IMR-90 (cell line): ENCODE results near the gene FKBP7. TPM values are rescaled to one million over a fixed set of nuclear protein-coding genes. Genes with fewer than 3 reads are reported as not detected.

Experiments
- ATAC-seq: fragments of 200-7000 bp; cut with Tn5 transposase; 2 replicates; pipeline ENCODE4 v1.9.1; 2020; ENCODE audit warnings: low read depth, mild to moderate bottlenecking, moderate library complexity
- BruUV-seq: library from RNA; stranded (reverse); fragments of 400-500 nt; replicated peaks from 2 replicates; lab custom pipeline; 2021; lab: Mats Ljungman, UMichigan
- CTCF ChIA-PET: fragments of 300-600 bp; formaldehyde crosslinking; extraction: SDS; loops from one replicate; lab custom pipeline; 2021; ENCODE audit warnings: antibody characterized with exemption; lab: Yijun Ruan, JAX
- POLR2A ChIA-PET: fragments of 300-600 bp; sonication (Branson Sonifier 250); formaldehyde crosslinking; loops from one replicate; lab custom pipeline; 2022; ENCODE audit warnings: antibody characterized with exemption; ENCODE audit not compliant: unreplicated experiment; lab: Charles Lee
- DNase-seq: peaks from one replicate; pipeline ENCODE4 v3.0.0; 2013
- H2AFZ ChIP-seq: replicated peaks from 2 replicates; pipeline ENCODE3; 2013; ENCODE audit warnings: low read length, mild to moderate bottlenecking; ENCODE audit not compliant: poor library complexity
- H2AK5ac ChIP-seq: 2 replicates; pipeline ENCODE4 v1.6.1; 2013; ENCODE audit warnings: low read depth, low read length, inconsistent platforms
- H2AK9ac ChIP-seq: replicated peaks from 2 replicates; pipeline ENCODE3; 2013; ENCODE audit warnings: mild to moderate bottlenecking, low read depth, low read length, moderate library complexity; ENCODE audit not compliant: poor library complexity
- H2BK120ac ChIP-seq: 2 replicates; pipeline ENCODE4 v1.6.1; 2013; ENCODE audit warnings: low read depth, low read length, inconsistent platforms
- H2BK15ac ChIP-seq: 3 replicates; pipeline ENCODE4 v1.6.1; 2013; ENCODE audit warnings: low read depth, low read length, inconsistent platforms
- H2BK20ac ChIP-seq: 2 replicates; pipeline ENCODE4 v1.6.1; 2013; ENCODE audit warnings: low read depth, mild to moderate bottlenecking, inconsistent platforms, low read length, moderate library complexity
- H2BK5ac ChIP-seq: 2 replicates; pipeline ENCODE4 v1.6.1; 2013; ENCODE audit warnings: mild to moderate bottlenecking, low read depth, low read length, inconsistent platforms; ENCODE audit not compliant: poor library complexity, severe bottlenecking
- H3K14ac ChIP-seq: replicated peaks from 2 replicates; pipeline ENCODE4 v1.6.1; 2013; ENCODE audit warnings: low read depth, low read length, inconsistent platforms
- H3K18ac ChIP-seq: 2 replicates; pipeline ENCODE4 v1.6.1; 2013; ENCODE audit warnings: low read depth, low read length, control low read depth
- H3K23ac ChIP-seq: 2 replicates; pipeline ENCODE4 v1.6.1; 2013; ENCODE audit warnings: low read depth, low read length, inconsistent platforms
- H3K27ac ChIP-seq: 2 replicates; pipeline ENCODE4 v1.5.1; 2013; ENCODE audit warnings: mild to moderate bottlenecking, control low read depth, low read length; ENCODE audit not compliant: insufficient read depth
- H3K27me3 ChIP-seq: 2 replicates; pipeline ENCODE4 v1.6.1; 2013; ENCODE audit warnings: low read length; ENCODE audit not compliant: control insufficient read depth, insufficient read depth
- H3K36me3 ChIP-seq: 2 replicates; pipeline ENCODE4 v1.6.1; 2013; ENCODE audit warnings: low read length, mixed read lengths; ENCODE audit not compliant: control insufficient read depth, insufficient read depth
- H3K4ac ChIP-seq: 2 replicates; pipeline ENCODE4 v1.6.1; 2013; ENCODE audit warnings: low read depth, low read length, inconsistent platforms
- H3K4me1 ChIP-seq: 2 replicates; pipeline ENCODE4 v1.6.1; 2013; ENCODE audit warnings: low read length, mixed read lengths; ENCODE audit not compliant: control insufficient read depth, insufficient read depth
- H3K4me2 ChIP-seq: 2 replicates; pipeline ENCODE4 v1.6.1; 2013; ENCODE audit warnings: low read depth, mild to moderate bottlenecking, control low read depth, low read length, moderate library complexity
- H3K4me3 ChIP-seq: 2 replicates; pipeline ENCODE4 v1.5.1; 2013; ENCODE audit warnings: low read depth, mild to moderate bottlenecking, control low read depth, low read length, moderate library complexity; ENCODE audit not compliant: insufficient read depth
- H3K56ac ChIP-seq: 2 replicates; pipeline ENCODE4 v1.6.1; 2013; ENCODE audit warnings: low read length, inconsistent platforms; ENCODE audit not compliant: insufficient read depth; ENCODE audit errors: extremely low read depth
- H3K79me1 ChIP-seq, 2 experiments: 2 replicates each; pipeline ENCODE4 v1.6.1; 2013; ENCODE audit warnings: low read length in 2 of 2, inconsistent platforms in 1 of 2, low read depth in 1 of 2
- H3K9ac ChIP-seq: 2 replicates; pipeline ENCODE4 v1.6.1; 2013; ENCODE audit warnings: low read depth, low read length, control low read depth
- H3K9me1 ChIP-seq: 2 replicates; pipeline ENCODE4 v1.6.1; 2013; ENCODE audit warnings: low read length, inconsistent platforms; ENCODE audit not compliant: insufficient read depth
- H3K9me3 ChIP-seq: 2 replicates; pipeline ENCODE4 v1.6.1; 2013; ENCODE audit warnings: low read length; ENCODE audit not compliant: control insufficient read depth, insufficient read depth
- H4K20me1 ChIP-seq: 2 replicates; pipeline ENCODE4 v1.6.1; 2013; ENCODE audit warnings: low read length, inconsistent platforms; ENCODE audit not compliant: insufficient read depth
- H4K5ac ChIP-seq: 2 replicates; pipeline ENCODE4 v1.6.1; 2013; ENCODE audit warnings: mild to moderate bottlenecking, low read depth, low read length, control low read depth
- H4K8ac ChIP-seq, 2 experiments: 2 replicates each; pipeline ENCODE4 v1.6.1; 2013; ENCODE audit warnings: low read depth in 2 of 2, low read length in 2 of 2, control low read depth in 1 of 2, inconsistent platforms in 1 of 2
- H4K91ac ChIP-seq: 2 replicates; pipeline ENCODE4 v1.6.1; 2013; ENCODE audit warnings: low read depth, low read length, inconsistent platforms; ENCODE audit not compliant: insufficient read depth
- CTCF ChIP-seq: conservative IDR thresholded peaks from 2 replicates; pipeline ENCODE4 v1.5.1; 2012; ENCODE audit warnings: mild to moderate bottlenecking, low read depth, low read length, improper control_type of control experiment
- MAFK ChIP-seq: IDR thresholded peaks from 2 replicates; pipeline ENCODE4 v1.6.1; 2012; ENCODE audit warnings: low read depth, low read length, improper control_type of control experiment
- WGBS, 2 experiments: methylation state at CpG; one replicate each; pipeline versions ENCODE4 v1.1.5 to v1.1.7; 2013; ENCODE audit warnings: missing lambda C conversion rate in 2 of 2; ENCODE audit not compliant: insufficient read length in 1 of 2; ENCODE audit errors: extremely low coverage in 2 of 2; 5-methylcytosine and 5-hydroxymethylcytosine counted together
- dilution Hi-C: fragments of 300-500 bp; cut with HindIII; formaldehyde crosslinking; loops from one replicate; pipeline ENCODE4 v1.14.3; 2018; ENCODE audit warnings: low sequenced_read_pairs; ENCODE audit not compliant: unreplicated experiment
- in situ Hi-C: fragments of 300-500 bp; cut with MboI; formaldehyde crosslinking; loops from 3 replicates; pipeline ENCODE4 v1.14.3; 2019; ENCODE audit warnings: low sequenced_read_pairs, inconsistent platforms, mixed read lengths
- intact Hi-C: fragments of 100-400 bp; cut with micrococcal nuclease; formaldehyde crosslinking; loops from 2 replicates; pipeline ENCODE4 v1.10.0; 2022
- polyA plus RNA-seq, 3 experiments: library from polyadenylated mRNA; depleted of rRNA; stranded (reverse); fragments of >200 nt; gene quantifications; 2 replicates each; pipeline ENCODE4 v1.2.3, GENCODE V29; 2012; ENCODE audit warnings: low replicate concordance in 1 of 3
- total RNA-seq: library from RNA; depleted of rRNA; stranded (reverse); fragments of >200 nt; gene quantifications from 2 replicates; pipeline ENCODE4 v1.2.3, GENCODE V29; 2012

FKBP7 gene
- total and polyA plus RNA-seq, 2 of the 4 experiments (the other 2 are of a cell fraction), result 32.6 to 51.0 TPM

GRCh38 chr2:178502751-178503150 lies 24.4 kb upstream of the FKBP7 start:
- no TSS peak for BruUV-seq
- dilution Hi-C loops, result no loop called here
- Histone ChIP-seq H3K9ac (no peak overlapping the region), H3K27me3 (no peaks in the 10 kb centered on the region), H4K91ac (no peak overlapping the region), H2AK9ac (no peak overlapping the region), H3K36me3 (peaks cover 12% of the 10 kb centered on the region), H3K4me1 (no peaks in the 10 kb centered on the region), H2BK15ac (no peak overlapping the region), H4K8ac (no peak overlapping the region), H3K4ac (no peak overlapping the region), H3K27ac (no peak overlapping the region), H3K18ac (no peak overlapping the region), H4K20me1 (no peaks in the 10 kb centered on the region), H3K4me3 (no peak overlapping the region), H3K56ac (no peak overlapping the region), H3K23ac (no peak overlapping the region), H4K5ac (no peak overlapping the region), H3K79me1 (0 out of 4 replicates have a peak, but pooled peaks cover 0 to 3% of the 10 kb centered on the region in 2 experiments), H3K9me3 (no peaks in the 10 kb centered on the region), H2AK5ac (no peak overlapping the region), H2AFZ (no peak overlapping the region), H2BK20ac (no peak overlapping the region), H2BK120ac (no peak overlapping the region), H3K9me1 (no peaks in the 10 kb centered on the region), H3K14ac (no peak overlapping the region), H3K4me2 (no peak overlapping the region), H2BK5ac (no peak overlapping the region)
- TF ChIP-seq CTCF, result no peak
- 0 out of 2 replicates have a peak, but pooled peaks have one; percentile 10 for TF ChIP-seq MAFK
- ATAC-seq, result no peak
- in situ Hi-C loops, result no loop called here
- intact Hi-C loops, result no loop called here
- no CpG with 5 or more reads among the region's 4 CpGs for WGBS, 2 experiments
- ChIA-PET CTCF (no interaction called here), POLR2A (no interaction called here)
- no peak for DNase-seq
